HepG2 (cell line): Measurements from ENCODE around the gene UTS2R. TPM values are rescaled to one million over a fixed set of nuclear protein-coding genes. Genes with fewer than 3 reads are reported as not detected.
A peak's percentile ranks its signal among the peaks of the same experiment; 100 is the strongest.

Experiments used
- ARID4A ChIP-seq: sonication (generic); formaldehyde crosslinking; IDR thresholded peaks from 2 replicates; pipeline ENCODE4 v1.5.0; 2020; ENCODE audit warnings: mild to moderate bottlenecking, missing genetic modification reagents, borderline replicate concordance
- ETV6 ChIP-seq: sonication (generic); formaldehyde crosslinking; conservative IDR thresholded peaks from 2 replicates; pipeline ENCODE4 v1.4.0; 2020; ENCODE audit warnings: missing genetic modification reagents
- HDAC2 ChIP-seq: sonication (generic); formaldehyde crosslinking; IDR thresholded peaks from 2 replicates; pipeline ENCODE4 v1.4.0; 2020; ENCODE audit warnings: missing genetic modification reagents
- MBD4 ChIP-seq: IDR thresholded peaks from 2 replicates; pipeline ENCODE4 v1.6.1; 2012; ENCODE audit warnings: low read length, inconsistent platforms, borderline replicate concordance
- MTA3 ChIP-seq: sonication (generic); formaldehyde crosslinking; IDR thresholded peaks from 2 replicates; pipeline ENCODE4 v1.4.0; 2020; ENCODE audit warnings: missing genetic modification reagents
- NR3C1 ChIP-seq: sonication (generic); formaldehyde crosslinking; IDR thresholded peaks from 2 replicates; pipeline ENCODE4 v1.4.0; 2020; ENCODE audit warnings: missing genetic modification reagents
- PAF1 ChIP-seq: IDR thresholded peaks from 2 replicates; pipeline ENCODE4 v1.6.1; 2016; ENCODE audit warnings: missing genetic modification reagents, missing compliant biosample characterization
- RBM39 ChIP-seq: fragments of 200-400 bp; formaldehyde crosslinking; IDR thresholded peaks from one replicate; pipeline ENCODE4 v1.6.1; 2018; ENCODE audit warnings: antibody characterized with exemption, mild to moderate bottlenecking, low read depth, low read length; ENCODE audit not compliant: poor library complexity, severe bottlenecking
- REL ChIP-seq: sonication (generic); formaldehyde crosslinking; conservative IDR thresholded peaks from 2 replicates; pipeline ENCODE4 v1.8.0; 2022; ENCODE audit warnings: mild to moderate bottlenecking, missing genetic modification reagents, moderate library complexity
- RFX5 ChIP-seq: IDR thresholded peaks from 2 replicates; pipeline ENCODE4 v1.6.1; 2011; ENCODE audit warnings: low read depth, low read length, improper control_type of control experiment
- TMF1 ChIP-seq: sonication (generic); formaldehyde crosslinking; IDR thresholded peaks from 2 replicates; pipeline ENCODE4 v1.8.1; 2022; ENCODE audit warnings: low read depth, missing genetic modification reagents
- WIZ ChIP-seq: sonication (generic); formaldehyde crosslinking; IDR thresholded peaks from 2 replicates; pipeline ENCODE4 v1.5.1; 2020; ENCODE audit warnings: mild to moderate bottlenecking, missing genetic modification reagents
- ZBTB37 ChIP-seq: sonication (generic); formaldehyde crosslinking; IDR thresholded peaks from 2 replicates; pipeline ENCODE4 v1.4.0; 2020; ENCODE audit warnings: mild to moderate bottlenecking, missing genetic modification reagents
- ZC3H4 ChIP-seq: sonication (generic); formaldehyde crosslinking; IDR thresholded peaks from 2 replicates; pipeline ENCODE4 v1.4.0; 2020; ENCODE audit warnings: missing genetic modification reagents, borderline replicate concordance
- ZEB1 ChIP-seq: IDR thresholded peaks from 2 replicates; pipeline ENCODE4 v1.6.1; 2012; ENCODE audit warnings: mild to moderate bottlenecking, low read depth, inconsistent platforms; ENCODE audit not compliant: insufficient replicate concordance
- ZFP36L1 ChIP-seq: sonication (generic); formaldehyde crosslinking; IDR thresholded peaks from 2 replicates; pipeline ENCODE4 v1.8.0; 2022; ENCODE audit warnings: mild to moderate bottlenecking, missing genetic modification reagents, moderate library complexity
- ZFX ChIP-seq: sonication (generic); formaldehyde crosslinking; IDR thresholded peaks from 2 replicates; pipeline ENCODE4 v1.4.0; 2020; ENCODE audit warnings: mild to moderate bottlenecking, low read depth, missing genetic modification reagents, moderate library complexity
- ZNF224 ChIP-seq: sonication (generic); formaldehyde crosslinking; IDR thresholded peaks from 2 replicates; pipeline ENCODE4 v1.5.0; 2020; ENCODE audit warnings: mild to moderate bottlenecking, missing genetic modification reagents
- ZNF232 ChIP-seq: sonication (generic); formaldehyde crosslinking; IDR thresholded peaks from 2 replicates; pipeline ENCODE4 v1.4.0; 2020; ENCODE audit warnings: missing genetic modification reagents, borderline replicate concordance
- ZNF317 ChIP-seq: sonication (generic); formaldehyde crosslinking; IDR thresholded peaks from 2 replicates; pipeline ENCODE4 v1.5.0; 2020; ENCODE audit warnings: mild to moderate bottlenecking, missing genetic modification reagents
- ZNF543 ChIP-seq: sonication (generic); formaldehyde crosslinking; IDR thresholded peaks from 2 replicates; pipeline ENCODE4 v1.4.0; 2020; ENCODE audit warnings: mild to moderate bottlenecking, missing genetic modification reagents
- ZNF704 ChIP-seq: sonication (generic); formaldehyde crosslinking; IDR thresholded peaks from 2 replicates; pipeline ENCODE4 v1.8.1; 2023; ENCODE audit warnings: mild to moderate bottlenecking, inconsistent platforms, moderate library complexity, missing genetic modification reagents, borderline replicate concordance
- ZNF839 ChIP-seq: sonication (generic); formaldehyde crosslinking; IDR thresholded peaks from 2 replicates; pipeline ENCODE4 v1.4.0; 2020; ENCODE audit warnings: missing genetic modification reagents, mild to moderate bottlenecking, borderline replicate concordance
- ZSCAN21 ChIP-seq: sonication (generic); formaldehyde crosslinking; IDR thresholded peaks from 2 replicates; pipeline ENCODE4 v1.8.0; 2022; ENCODE audit warnings: mild to moderate bottlenecking, missing genetic modification reagents, moderate library complexity, borderline replicate concordance
- polyA plus RNA-seq, 8 experiments: library from polyadenylated mRNA; depleted of rRNA in 3 of 8; stranded (reverse) in 7 of 8; unstranded in 1 of 8; fragments of >200 nt; fragmentation: Illumina TruSeq in 4 of 8; extraction: Trizol in 4 of 8; gene quantifications; 2 replicates each; pipeline versions ENCODE4 v1.2.1 to v1.2.3, GENCODE V29; 2011 to 2016; ENCODE audit warnings: low read depth in 4 of 8, missing spikeins in 1 of 8, mixed read lengths in 1 of 8; ENCODE audit not compliant: insufficient read depth in 1 of 8
- total RNA-seq, 5 experiments: library from RNA; depleted of rRNA; stranded (reverse); fragments of >200 nt; fragmentation: Illumina TruSeq; extraction: Trizol; gene quantifications; 2 replicates each; pipeline ENCODE4 v1.2.3, GENCODE V29; 2016; ENCODE audit warnings: low read depth in 1 of 5

UTS2R gene
- total and polyA plus RNA-seq, 2 of the 13 experiments (the other 11 are each of a cell fraction or from before 2014, with no cell fraction given): 0.13 to 0.15 TPM

- TF ChIP-seq ZBTB37 (CRISPR knock-in tag) (no peak), ZEB1 (peak; percentile 25), ZSCAN21 (CRISPR knock-in tag) (peak; percentile 22; the same call in 1 of the 2 replicates), ZNF704 (CRISPR knock-in tag) (0 out of 2 replicates have a peak, but pooled peaks have one; percentile 50), ZNF839 (CRISPR knock-in tag) (0 out of 2 replicates have a peak, but pooled peaks have one; percentile 57), NR3C1 (CRISPR knock-in tag) (no peak), RFX5 (no peak), REL (CRISPR knock-in tag) (no peak), ZNF232 (CRISPR knock-in tag) (0 out of 2 replicates have a peak, but pooled peaks have one; percentile 33), TMF1 (CRISPR knock-in tag) (0 out of 2 replicates have a peak, but pooled peaks have one; percentile 43), PAF1 (CRISPR knock-in tag) (no peak), ARID4A (peak; percentile 57; the same call in 1 of the 2 replicates), HDAC2 (CRISPR knock-in tag) (peak; percentile 58; the same call in 1 of the 2 replicates), ETV6 (no peak), RBM39 (peak; percentile 74), WIZ (peak; percentile 50; the same call in 1 of the 2 replicates), ZFP36L1 (CRISPR knock-in tag) (no peak), ZNF543 (CRISPR knock-in tag) (no peak), ZC3H4 (CRISPR knock-in tag) (no peak), ZNF224 (CRISPR knock-in tag) (no peak), ZFX (peak; percentile 55), ZNF317 (0 out of 2 replicates have a peak, but pooled peaks have one; percentile 30), MTA3 (CRISPR knock-in tag) (no peak), MBD4 (no peak)
Observed at GRCh38 chr17:82384730-82385481, 13.3 kb downstream of the UTS2R start (continued).
